Right lobe of liver (tissue), 6 donors: ENCODE measurements around the gene DACT3. TPM values are rescaled to one million over a fixed set of nuclear protein-coding genes. Genes with fewer than 3 reads are reported as not detected.

Source experiments
- ATAC-seq, 4 donors: fragments of 200-7000 bp; cut with Tn5 transposase; one replicate each; pipeline ENCODE4 v1.9.1; 2020; ENCODE audit warnings: mild to moderate bottlenecking in 4 of 4, moderate library complexity in 4 of 4
- DNase-seq, 3 donors: peaks; one replicate each; pipeline ENCODE4 v3.0.0-alpha.2; 2020
- H3K27ac ChIP-seq, 3 donors: fragments of 200-600 bp; one replicate each; pipeline ENCODE4 v1.8.0; 2022
- H3K27me3 ChIP-seq, 2 donors: fragments of 200-600 bp; one replicate each; pipeline ENCODE4 v1.8.0; 2022
- H3K36me3 ChIP-seq, 4 donors: fragments of 200-600 bp; sonication (generic) in 1 of 4; one replicate each; pipeline versions ENCODE4 v1.5.1 to v1.8.0; 2017 to 2022; ENCODE audit warnings: control low read depth in 1 of 4
- H3K4me1 ChIP-seq, 4 donors: fragments of 200-600 bp; sonication (generic) in 1 of 4; one replicate each; pipeline versions ENCODE4 v1.5.1 to v1.8.0; 2017 to 2022; ENCODE audit warnings: control low read depth in 1 of 4
- H3K4me3 ChIP-seq, 3 donors: fragments of 200-600 bp; one replicate each; pipeline ENCODE4 v1.8.0; 2022
- H3K9me3 ChIP-seq, 4 donors: fragments of 200-600 bp; sonication (generic) in 1 of 4; one replicate each; pipeline versions ENCODE4 v1.5.1 to v1.8.0; 2017 to 2022; ENCODE audit warnings: control low read depth in 1 of 4
- POLR2A ChIP-seq: fragments of 450-650 bp; IDR thresholded peaks from one replicate; pipeline ENCODE4 v1.6.1; 2017; ENCODE audit warnings: antibody characterized with exemption, mild to moderate bottlenecking
- WGBS: methylation state at CpG from one replicate; pipeline ENCODE4 v1.1.6; 2018; ENCODE audit warnings: low coverage, low lambda C conversion rate; ENCODE audit not compliant: insufficient coverage; ENCODE audit errors: missing lambda C conversion rate; 5-methylcytosine and 5-hydroxymethylcytosine counted together
- intact Hi-C, 2 donors: fragments of 100-400 bp; cut with DNase I; formaldehyde crosslinking; loops; one replicate each; pipeline versions ENCODE4 v1.11.2 to v1.14.1; 2022
- total RNA-seq, 6 experiments: library from RNA; depleted of rRNA in 2 of 6; stranded (reverse); fragments of >200 nt in 2 of 6; fragmentation: NEBNext Ultra II Directional in 3 of 6; extraction: Animal tissue kit (Norgen Biotek cat#: 25700) in 3 of 6; gene quantifications; one replicate each; pipeline versions ENCODE4 v1.1.0 to v1.2.4, GENCODE V29; 2016 to 2023
- TF ChIP-seq, protein P1 (sequence below), 4 donors: fragments of 200-600 bp in 3 of 4; fragments of 450-650 bp in 1 of 4; IDR thresholded peaks; one replicate each; pipeline versions ENCODE4 v1.5.1 to v1.8.0; 2016 to 2022; ENCODE audit warnings: antibody characterized with exemption in 4 of 4, mild to moderate bottlenecking in 2 of 4
- donor health status: DM: no; HTN: yes; CAD: no.
- donor health status: DM: no; HTN: no; CAD: no.
- donor health status: DM: no; HTN: no; CAD: no.
- donor health status: DM: no; HTN: yes; CAD: no.
- donor health status: DM: no; HTN: yes; CAD: no.

Gene DACT3
- total RNA-seq, 6 experiments from 2014 or later: 0.46 to 1.6 (median 0.93) TPM

DNA sequence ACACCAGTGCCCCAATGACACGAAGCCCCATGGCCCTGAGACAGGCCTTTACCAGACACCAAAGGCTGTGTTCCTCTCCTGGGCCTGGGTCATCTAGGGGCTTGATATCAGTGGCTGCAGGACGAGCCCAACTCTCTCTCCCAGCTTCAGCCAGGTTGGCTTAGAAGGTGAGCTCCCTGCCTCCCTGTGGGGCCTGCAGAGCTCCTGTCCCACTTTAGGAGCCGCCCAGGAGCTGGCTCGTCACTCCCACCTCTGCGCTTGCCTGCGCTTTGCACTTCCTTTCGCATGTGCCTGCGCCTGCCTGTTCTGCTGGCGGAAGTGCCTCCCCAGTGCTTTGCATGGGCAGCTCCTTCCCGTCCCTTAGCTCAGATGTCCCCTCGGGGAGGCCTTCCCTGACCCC lies 55.0 kb downstream of the DACT3 start:
- Histone ChIP-seq H3K4me3 (no peak overlapping the region), H3K36me3 (peaks cover 6 to 37% (median 18%) of the 10 kb centered on the region in 4 donors), H3K4me1 (peaks cover 0 to 45% (median 14%) of the 10 kb centered on the region in 4 donors), H3K27me3 (no peaks in the 10 kb centered on the region), H3K9me3 (no peaks in the 10 kb centered on the region), H3K27ac (peak overlapping the region in 1 of 3 donors; percentile 100)
- ATAC-seq (no peak), DNase-seq (peak in 2 of 3 donors; percentile 46 to 55)
- WGBS: 85% methylated on average over 7 of the region's 11 CpGs
- TF ChIP-seq, protein P1, sequence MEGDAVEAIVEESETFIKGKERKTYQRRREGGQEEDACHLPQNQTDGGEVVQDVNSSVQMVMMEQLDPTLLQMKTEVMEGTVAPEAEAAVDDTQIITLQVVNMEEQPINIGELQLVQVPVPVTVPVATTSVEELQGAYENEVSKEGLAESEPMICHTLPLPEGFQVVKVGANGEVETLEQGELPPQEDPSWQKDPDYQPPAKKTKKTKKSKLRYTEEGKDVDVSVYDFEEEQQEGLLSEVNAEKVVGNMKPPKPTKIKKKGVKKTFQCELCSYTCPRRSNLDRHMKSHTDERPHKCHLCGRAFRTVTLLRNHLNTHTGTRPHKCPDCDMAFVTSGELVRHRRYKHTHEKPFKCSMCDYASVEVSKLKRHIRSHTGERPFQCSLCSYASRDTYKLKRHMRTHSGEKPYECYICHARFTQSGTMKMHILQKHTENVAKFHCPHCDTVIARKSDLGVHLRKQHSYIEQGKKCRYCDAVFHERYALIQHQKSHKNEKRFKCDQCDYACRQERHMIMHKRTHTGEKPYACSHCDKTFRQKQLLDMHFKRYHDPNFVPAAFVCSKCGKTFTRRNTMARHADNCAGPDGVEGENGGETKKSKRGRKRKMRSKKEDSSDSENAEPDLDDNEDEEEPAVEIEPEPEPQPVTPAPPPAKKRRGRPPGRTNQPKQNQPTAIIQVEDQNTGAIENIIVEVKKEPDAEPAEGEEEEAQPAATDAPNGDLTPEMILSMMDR (IDR thresholded peaks at IDR 0.05): no peak
- no peak for TF ChIP-seq POLR2A
- intact Hi-C loops: no loop called here

- H3K4me1 ChIP-seq: peaks cover 0 to 45% (median 14%) of the 10 kb centered on the region in 4 donors
- ATAC-seq: no peak
- peak overlapping the region in 1 of 3 donors; percentile 19 for H3K4me3 ChIP-seq
- peak overlapping the region in 2 of 3 donors; percentile 81 to 100 for H3K27ac ChIP-seq
- peaks cover 6 to 37% (median 18%) of the 10 kb centered on the region in 4 donors for H3K36me3 ChIP-seq
- no peak for DNase-seq
- WGBS: 78% methylated on average over 3 of the region's 16 CpGs
- TF ChIP-seq, protein P1 (IDR thresholded peaks at IDR 0.05): no peak
- no peak for TF ChIP-seq POLR2A
- intact Hi-C loops: no loop called here
- H3K9me3 ChIP-seq: no peaks in the 10 kb centered on the region
- H3K27me3 ChIP-seq: no peaks in the 10 kb centered on the region
Observed at GRCh38 chr19:46605356-46605821, 55.6 kb downstream of the DACT3 start.

DNA sequence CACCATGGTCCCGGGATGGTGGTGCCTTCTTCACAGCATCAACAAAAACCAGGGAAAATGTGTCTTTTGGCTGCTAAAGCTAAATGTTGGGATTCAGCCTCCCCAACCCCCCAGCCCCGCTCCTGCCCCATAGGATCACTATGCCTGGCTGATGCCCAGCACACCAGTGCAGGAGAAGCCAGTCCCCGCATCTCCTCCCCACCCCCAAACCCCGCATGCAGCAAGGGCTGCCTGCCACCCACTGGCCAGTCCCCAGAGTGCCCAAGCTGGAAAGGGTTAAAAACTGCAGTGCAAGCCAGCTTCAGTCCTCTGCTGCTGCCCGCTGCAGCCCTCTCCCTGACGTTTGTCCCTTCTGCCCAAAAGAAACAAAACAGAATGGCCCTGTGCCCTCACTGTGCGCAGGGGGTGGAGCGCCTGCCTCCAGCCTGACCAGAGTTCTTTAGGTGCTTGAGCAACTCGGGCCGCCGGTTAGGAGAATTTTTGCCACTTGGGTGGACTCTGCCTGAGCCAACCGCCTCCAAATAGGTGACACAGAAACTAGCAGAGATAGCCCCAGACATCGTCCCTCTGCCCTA lies 56.1 kb downstream of the DACT3 start:
- intact Hi-C loops: no loop called here
- 41% methylated on average over 9 of the region's 13 CpGs for WGBS
- Histone ChIP-seq H3K27ac (peak overlapping the region in 2 of 3 donors; percentile 92 to 100), H3K4me3 (peak overlapping the region in 1 of 3 donors; percentile 22), H3K27me3 (no peaks in the 10 kb centered on the region), H3K36me3 (peaks cover 6 to 35% (median 18%) of the 10 kb centered on the region in 4 donors), H3K4me1 (peaks cover 0 to 45% (median 14%) of the 10 kb centered on the region in 4 donors), H3K9me3 (no peaks in the 10 kb centered on the region)
- peak; percentile 14 to 55 (median 54) for ATAC-seq
- peak; percentile 68 to 91 (median 89) for DNase-seq
- TF ChIP-seq, protein P1 (IDR thresholded peaks at IDR 0.05): no peak
- no peak for TF ChIP-seq POLR2A

DNA sequence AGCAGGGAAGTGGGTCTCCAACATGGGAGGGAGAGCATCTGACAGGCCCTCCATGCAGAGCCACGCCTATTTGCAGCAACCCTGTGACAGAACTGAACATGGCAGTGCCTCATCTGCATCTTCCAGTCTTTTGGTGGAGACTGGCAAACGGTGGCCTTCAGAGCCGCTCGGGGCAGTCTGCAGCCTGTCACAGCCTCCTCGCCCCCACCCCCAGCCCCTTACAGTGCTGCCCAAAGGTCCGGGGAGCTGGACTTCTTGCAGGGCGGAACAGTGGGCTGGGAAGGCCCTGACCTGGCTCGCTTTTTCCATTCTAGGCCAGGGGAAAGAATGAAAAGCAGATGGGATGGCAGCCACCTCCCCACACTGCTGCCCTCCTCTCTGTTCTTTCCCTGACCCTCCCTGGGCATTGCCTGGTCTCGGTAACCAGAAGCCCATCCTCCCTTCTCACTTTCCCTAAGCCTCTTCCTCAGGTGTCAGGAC lies 57.2 kb downstream of the DACT3 start:
- 56% methylated on average over 4 of the region's 9 CpGs for WGBS
- peak overlapping the region; percentile 81 to 100 (median 92) for H3K27ac ChIP-seq
- H3K4me1 ChIP-seq: peaks cover 0 to 45% (median 14%) of the 10 kb centered on the region in 4 donors
- DNase-seq (peak in 2 of 3 donors; percentile 44 to 54), ATAC-seq (no peak)
- H3K9me3 ChIP-seq: no peaks in the 10 kb centered on the region
- H3K36me3 ChIP-seq: peaks cover 6 to 24% (median 12%) of the 10 kb centered on the region in 4 donors
- no peak for TF ChIP-seq POLR2A
- TF ChIP-seq, protein P1 (IDR thresholded peaks at IDR 0.05): no peak
- no peaks in the 10 kb centered on the region for H3K27me3 ChIP-seq
- H3K4me3 ChIP-seq: no peak overlapping the region
- intact Hi-C loops: no loop called here
